ENCODE data around the gene COG5. TPM values are rescaled to one million over a fixed set of nuclear protein-coding genes. Genes with fewer than 3 reads are reported as not detected.

The COG5 gene
- total and polyA plus RNA-seq, 2 of the 4 experiments (the other 2 are of a cell fraction) = 18.5 to 27.4 TPM

DNA sequence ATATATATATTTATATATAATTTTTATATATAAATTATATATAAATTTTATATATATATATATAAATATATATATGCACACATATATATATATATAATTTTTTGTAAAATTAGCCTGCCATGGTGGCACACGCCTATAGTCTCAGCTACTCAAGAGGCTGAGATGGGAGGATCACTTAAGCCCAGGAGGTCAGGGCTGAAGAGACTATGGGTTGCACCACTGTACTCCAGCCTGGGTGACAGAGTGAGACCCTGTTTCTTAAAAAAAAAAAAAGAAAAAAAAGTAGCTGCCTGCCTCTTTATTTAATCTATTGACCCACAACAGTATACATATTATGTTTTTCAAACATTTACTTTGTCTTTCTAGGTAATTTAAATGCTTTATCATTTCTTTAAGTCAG, 35.5 kb upstream of the COG5 start:
- Histone ChIP-seq H3K79me1 (ENCODE audit: low read depth in 1 of 2, low read length in 2 of 2) (peaks cover 0 to 8% of the 10 kb centered on the region in 2 experiments; a peak in 3 of 4 replicates), H3K27me3 (ENCODE audit: control insufficient read depth, insufficient read depth, low read length) (no peaks in the 10 kb centered on the region), H3K4me3 (ENCODE audit: insufficient read depth, low read depth, low read length) (no peak overlapping the region), H3K27ac (ENCODE audit: insufficient read depth, low read length) (no peak overlapping the region), H4K91ac (ENCODE audit: insufficient read depth, low read depth, low read length) (no peak overlapping the region), H2AK9ac (replicated peaks; ENCODE audit: low read depth, low read length, poor library complexity) (no peak overlapping the region), H2AK5ac (ENCODE audit: low read depth, low read length) (no peak overlapping the region), H3K23ac (ENCODE audit: low read depth, low read length) (no peak overlapping the region), H3K14ac (replicated peaks; ENCODE audit: low read depth, low read length) (no peak overlapping the region), H2BK5ac (ENCODE audit: low read depth, low read length, poor library complexity, severe bottlenecking) (no peak overlapping the region), H3K4ac (ENCODE audit: low read depth, low read length) (no peak overlapping the region), H2BK120ac (ENCODE audit: low read depth, low read length) (no peak overlapping the region), H4K20me1 (ENCODE audit: insufficient read depth, low read length) (no peaks in the 10 kb centered on the region), H3K9me3 (ENCODE audit: control insufficient read depth, insufficient read depth, low read length) (no peaks in the 10 kb centered on the region), H3K18ac (ENCODE audit: low read depth, low read length) (no peak overlapping the region), H3K4me2 (ENCODE audit: low read depth, low read length) (no peak overlapping the region), H2BK20ac (ENCODE audit: low read depth, low read length) (no peak overlapping the region), H2BK15ac (ENCODE audit: low read depth, low read length) (no peak overlapping the region), H2AFZ (replicated peaks; ENCODE audit: low read length, poor library complexity) (no peak overlapping the region), H4K5ac (ENCODE audit: low read depth, low read length) (no peak overlapping the region), H3K9me1 (ENCODE audit: insufficient read depth, low read length) (peaks cover 3% of the 10 kb centered on the region), H3K56ac (ENCODE audit: extremely low read depth, insufficient read depth, low read length) (no peak overlapping the region), H3K9ac (ENCODE audit: low read depth, low read length) (no peak overlapping the region), H4K8ac (ENCODE audit: low read depth in 2 of 2, low read length in 2 of 2) (no peak overlapping the region), H3K36me3 (ENCODE audit: control insufficient read depth, insufficient read depth, low read length) (peaks cover 10% of the 10 kb centered on the region), H3K4me1 (ENCODE audit: control insufficient read depth, insufficient read depth, low read length) (no peaks in the 10 kb centered on the region; the same call in 1 of the 2 replicates)
- ChIA-PET CTCF (no interaction called here), POLR2A (ENCODE audit: unreplicated experiment) (no interaction called here)
- dilution Hi-C loops (cut with HindIII; ENCODE audit: low sequenced_read_pairs, unreplicated experiment) (no loop called here), intact Hi-C loops (cut with micrococcal nuclease) (no loop called here), in situ Hi-C loops (cut with MboI; ENCODE audit: low sequenced_read_pairs) (no loop called here)
- no peak for DNase-seq
- BruUV-seq (replicated peaks) = no TSS peak
- whole genome bisulfite sequencing, 2 experiments (ENCODE audit: extremely low coverage in 2 of 2, insufficient read length in 1 of 2) = no CpG with 5 or more reads among the region's 1 CpG
- no peak for ATAC-seq (ENCODE audit: low read depth)
- TF ChIP-seq NFE2L2 (IDR thresholded peaks at IDR 0.05; ENCODE audit: low read depth, low read length) (no peak), MAFK (IDR thresholded peaks at IDR 0.05; ENCODE audit: low read depth, low read length) (no peak), RFX5 (IDR thresholded peaks at IDR 0.05; ENCODE audit: low read depth, low read length) (no peak), FOS (IDR thresholded peaks at IDR 0.05; ENCODE audit: low read depth, low read length) (no peak), MXI1 (IDR thresholded peaks at IDR 0.05; ENCODE audit: borderline replicate concordance, low read depth, low read length) (no peak), RCOR1 (IDR thresholded peaks at IDR 0.05; ENCODE audit: insufficient replicate concordance, low read length) (no peak), CHD1 (IDR thresholded peaks at IDR 0.05; ENCODE audit: low read depth, low read length) (no peak), RAD21 (IDR thresholded peaks at IDR 0.05; ENCODE audit: low read length) (no peak), POLR2A (IDR thresholded peaks at IDR 0.05; ENCODE audit: low read depth, low read length) (no peak), BHLHE40 (IDR thresholded peaks at IDR 0.05; ENCODE audit: low read depth, low read length) (no peak), SMC3 (IDR thresholded peaks at IDR 0.05; ENCODE audit: low read depth, low read length) (no peak), MAZ (IDR thresholded peaks at IDR 0.05; ENCODE audit: borderline replicate concordance, low read depth, low read length) (no peak), CEBPB (IDR thresholded peaks at IDR 0.05; ENCODE audit: low read depth, low read length) (no peak)
- TF ChIP-seq, protein P1, sequence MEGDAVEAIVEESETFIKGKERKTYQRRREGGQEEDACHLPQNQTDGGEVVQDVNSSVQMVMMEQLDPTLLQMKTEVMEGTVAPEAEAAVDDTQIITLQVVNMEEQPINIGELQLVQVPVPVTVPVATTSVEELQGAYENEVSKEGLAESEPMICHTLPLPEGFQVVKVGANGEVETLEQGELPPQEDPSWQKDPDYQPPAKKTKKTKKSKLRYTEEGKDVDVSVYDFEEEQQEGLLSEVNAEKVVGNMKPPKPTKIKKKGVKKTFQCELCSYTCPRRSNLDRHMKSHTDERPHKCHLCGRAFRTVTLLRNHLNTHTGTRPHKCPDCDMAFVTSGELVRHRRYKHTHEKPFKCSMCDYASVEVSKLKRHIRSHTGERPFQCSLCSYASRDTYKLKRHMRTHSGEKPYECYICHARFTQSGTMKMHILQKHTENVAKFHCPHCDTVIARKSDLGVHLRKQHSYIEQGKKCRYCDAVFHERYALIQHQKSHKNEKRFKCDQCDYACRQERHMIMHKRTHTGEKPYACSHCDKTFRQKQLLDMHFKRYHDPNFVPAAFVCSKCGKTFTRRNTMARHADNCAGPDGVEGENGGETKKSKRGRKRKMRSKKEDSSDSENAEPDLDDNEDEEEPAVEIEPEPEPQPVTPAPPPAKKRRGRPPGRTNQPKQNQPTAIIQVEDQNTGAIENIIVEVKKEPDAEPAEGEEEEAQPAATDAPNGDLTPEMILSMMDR (conservative IDR thresholded peaks at IDR 0.05; ENCODE audit: low read depth, low read length) = no peak
- TF ChIP-seq, protein P2, sequence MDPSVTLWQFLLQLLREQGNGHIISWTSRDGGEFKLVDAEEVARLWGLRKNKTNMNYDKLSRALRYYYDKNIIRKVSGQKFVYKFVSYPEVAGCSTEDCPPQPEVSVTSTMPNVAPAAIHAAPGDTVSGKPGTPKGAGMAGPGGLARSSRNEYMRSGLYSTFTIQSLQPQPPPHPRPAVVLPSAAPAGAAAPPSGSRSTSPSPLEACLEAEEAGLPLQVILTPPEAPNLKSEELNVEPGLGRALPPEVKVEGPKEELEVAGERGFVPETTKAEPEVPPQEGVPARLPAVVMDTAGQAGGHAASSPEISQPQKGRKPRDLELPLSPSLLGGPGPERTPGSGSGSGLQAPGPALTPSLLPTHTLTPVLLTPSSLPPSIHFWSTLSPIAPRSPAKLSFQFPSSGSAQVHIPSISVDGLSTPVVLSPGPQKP (IDR thresholded peaks at IDR 0.05; ENCODE audit: borderline replicate concordance, low read depth, low read length) = no peak
- TF ChIP-seq, protein P3, sequence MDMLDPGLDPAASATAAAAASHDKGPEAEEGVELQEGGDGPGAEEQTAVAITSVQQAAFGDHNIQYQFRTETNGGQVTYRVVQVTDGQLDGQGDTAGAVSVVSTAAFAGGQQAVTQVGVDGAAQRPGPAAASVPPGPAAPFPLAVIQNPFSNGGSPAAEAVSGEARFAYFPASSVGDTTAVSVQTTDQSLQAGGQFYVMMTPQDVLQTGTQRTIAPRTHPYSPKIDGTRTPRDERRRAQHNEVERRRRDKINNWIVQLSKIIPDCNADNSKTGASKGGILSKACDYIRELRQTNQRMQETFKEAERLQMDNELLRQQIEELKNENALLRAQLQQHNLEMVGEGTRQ (IDR thresholded peaks at IDR 0.05; ENCODE audit: low read depth, low read length) = no peak

Measured in IMR-90 (cell line).